Left forelimb (tissue), 1 donor: Measurements from ENCODE around the gene CZIB.
"Not testable (repeated sequence)": the region's sequence is repeated elsewhere in the genome, so short reads cannot be mapped to it uniquely, and the experiment has no call there.

Experiments used
- DNase-seq: peaks from one replicate; pipeline ENCODE4 v3.0.0-alpha.2; 2018; ENCODE audit warnings: low spot score

Gene CZIB

GRCh38 chr1:53238197-53239155 is 18.0 kb upstream of the CZIB start, which contains the start of gene MAGOH:
Gene MAGOH (minus strand): TSS chr1:53238518. CDS start chr1:53238448, 70 bp downstream.
- peak; percentile 98 for DNase-seq

GRCh38 chr1:53237638-53238037 is 17.2 kb upstream of the CZIB start:
- no peak for DNase-seq

DNA sequence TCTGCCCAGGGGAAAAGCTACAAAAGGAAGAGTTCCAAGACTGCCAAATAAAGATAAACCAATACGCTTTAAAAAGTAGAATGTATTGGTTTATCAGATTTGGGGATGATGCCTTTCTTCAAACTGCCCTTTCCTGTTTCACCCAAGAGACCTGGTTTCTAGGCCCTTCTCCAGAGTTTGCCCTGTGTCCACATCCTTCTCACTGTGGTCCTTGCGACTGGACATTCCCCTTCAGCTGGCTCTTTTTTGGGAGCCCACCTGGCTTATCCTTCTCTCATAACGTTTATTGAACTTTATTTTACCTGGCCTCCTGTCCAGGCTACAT is 490 bp upstream of the CZIB start:
- DNase-seq: no peak

- DNase-seq: no peak
These were observed 723 bp downstream of the CZIB start for GRCh38 chr1:53219711-53220110.

DNA sequence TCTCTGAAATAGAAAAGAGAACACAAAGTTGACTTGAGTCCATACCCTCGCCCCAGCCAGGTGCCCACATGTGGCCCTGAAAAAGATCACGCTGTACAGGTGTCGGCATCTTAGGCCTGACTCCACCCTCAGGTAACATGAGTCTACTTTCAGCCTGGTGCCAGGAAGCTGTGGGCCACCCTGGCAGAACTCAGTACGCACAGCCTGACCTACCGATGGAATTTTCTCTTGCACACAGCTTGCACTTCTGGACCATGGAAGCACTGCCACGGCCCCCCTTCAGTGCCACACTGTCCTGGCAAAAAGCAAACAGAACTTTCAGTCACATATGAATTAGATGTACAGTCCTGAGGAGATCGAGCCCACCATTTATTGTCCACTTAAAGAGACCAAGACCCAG is 2.2 kb downstream of the CZIB start:
- no peak for DNase-seq

- no peak for DNase-seq
These were observed 6.0 kb downstream of the CZIB start for GRCh38 chr1:53214376-53214940.

DNA sequence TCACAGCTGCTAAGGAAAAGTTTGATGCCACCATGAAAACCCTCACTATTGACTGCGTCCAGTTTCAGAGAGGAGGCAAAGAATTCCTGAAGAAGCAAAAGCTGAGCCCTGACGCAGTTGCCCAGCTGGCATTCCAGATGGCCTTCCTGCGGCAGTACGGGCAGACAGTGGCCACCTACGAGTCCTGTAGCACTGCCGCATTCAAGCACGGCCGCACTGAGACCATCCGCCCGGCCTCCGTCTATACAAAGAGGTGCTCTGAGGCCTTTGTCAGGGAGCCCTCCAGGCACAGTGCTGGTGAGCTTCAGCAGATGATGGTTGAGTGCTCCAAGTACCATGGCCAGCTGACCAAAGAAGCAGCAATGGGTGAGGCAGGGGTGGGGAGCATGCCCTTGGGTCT is 9.5 kb downstream of the CZIB start:
- no peak for DNase-seq

GRCh38 chr1:53210352-53210751 is 10.1 kb downstream of the CZIB start:
- DNase-seq: no peak

GRCh38 chr1:53207726-53208125 is 12.7 kb downstream of the CZIB start:
- DNase-seq: no peak

GRCh38 chr1:53206735-53207379 is 13.6 kb downstream of the CZIB start:
- DNase-seq: no peak

- not testable (repeated sequence) for DNase-seq
These were observed 14.2 kb downstream of the CZIB start for GRCh38 chr1:53206083-53206685.

DNA sequence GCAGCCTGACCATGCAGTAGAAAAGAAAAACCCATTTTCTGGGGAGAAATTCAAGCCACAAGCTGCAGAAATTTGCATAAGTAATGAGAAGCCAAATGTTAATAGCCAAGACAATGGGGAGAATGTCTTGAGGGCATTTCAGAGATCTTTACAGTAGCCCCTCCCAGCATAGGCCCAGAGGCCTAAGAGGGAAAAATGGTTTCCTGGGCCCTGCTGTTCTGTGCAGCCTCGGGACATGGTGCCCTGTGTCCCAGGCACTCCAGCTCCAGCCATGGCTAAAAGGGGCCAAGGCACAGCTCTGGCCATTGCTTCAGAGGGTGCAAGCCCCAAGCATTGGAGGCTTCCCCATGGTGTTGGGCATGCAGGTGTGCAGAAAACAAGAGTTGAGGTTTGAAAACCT is 14.9 kb downstream of the CZIB start:
- DNase-seq: not testable (repeated sequence)

- DNase-seq: no peak
These were observed 17.0 kb downstream of the CZIB start for GRCh38 chr1:53203466-53203865.

DNA sequence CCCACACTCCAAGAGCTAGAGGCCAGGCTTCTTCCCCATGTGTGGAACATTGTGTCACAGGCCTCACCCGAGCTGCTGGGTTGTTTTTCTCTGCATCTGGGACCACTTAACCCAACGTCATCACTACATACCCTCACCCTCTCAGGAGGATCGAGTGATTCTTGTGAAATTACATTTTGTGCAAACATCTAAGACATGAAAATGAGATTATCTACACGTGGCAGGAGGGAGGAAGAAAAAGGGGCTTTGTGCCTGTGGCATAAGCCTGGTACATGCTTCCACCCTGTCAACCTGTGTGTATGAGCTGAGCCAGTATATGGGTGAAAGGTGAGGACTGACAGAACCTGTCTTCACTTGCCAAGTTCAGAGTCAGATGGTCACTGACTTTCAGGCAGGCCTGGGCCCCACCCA is 22.2 kb downstream of the CZIB start:
- peak; percentile 15 for DNase-seq

DNA sequence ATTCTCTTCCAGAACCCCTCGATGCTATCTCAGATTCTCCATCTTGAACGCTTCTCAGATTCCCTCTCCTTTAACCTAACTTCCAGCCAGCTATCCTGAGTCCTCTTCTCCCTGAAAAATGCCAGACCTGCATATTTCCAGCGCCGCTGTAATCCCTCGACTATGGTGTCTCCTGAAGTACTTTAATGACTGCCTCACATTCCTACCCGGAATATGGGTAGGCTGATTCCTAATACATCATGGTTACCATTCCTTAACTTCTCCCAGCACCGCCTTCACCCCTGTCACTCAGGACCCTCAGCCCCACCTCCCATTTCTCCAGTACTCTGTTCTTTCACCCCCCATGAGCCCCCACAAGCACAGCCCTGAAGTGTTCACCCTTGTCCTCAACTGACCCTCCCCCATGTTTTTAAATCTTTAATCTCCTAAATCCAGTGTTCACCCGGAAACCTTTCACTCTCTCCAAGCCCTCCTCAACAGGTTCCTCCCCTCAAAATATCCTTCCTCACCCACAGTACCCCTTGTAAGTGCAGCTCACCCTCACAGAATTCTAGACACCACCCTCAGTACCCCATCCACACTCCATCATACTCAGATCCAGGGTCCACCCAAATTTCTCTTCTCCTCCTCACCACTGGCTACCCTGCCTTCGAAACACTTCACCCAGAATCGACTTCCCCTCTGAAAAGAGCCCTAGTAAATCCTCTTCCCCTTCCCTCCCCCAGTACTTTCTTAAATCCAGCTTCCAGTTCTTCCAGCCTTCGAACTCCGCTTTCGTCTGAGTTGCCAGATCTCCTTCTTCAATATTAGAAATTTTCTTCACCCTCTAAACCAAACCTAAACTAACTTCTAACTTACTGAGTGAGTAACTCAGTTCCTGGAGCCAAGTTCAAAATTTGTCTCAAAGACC is 22.9 kb downstream of the CZIB start:
- DNase-seq: peak; percentile 63

- DNase-seq: peak; percentile 91
These were observed 23.7 kb downstream of the CZIB start, which contains the start of gene CPT2 for GRCh38 chr1:53196485-53197290. Gene CPT2 (plus strand): TSS chr1:53196824. CDS start chr1:53196944, 120 bp downstream.

DNA sequence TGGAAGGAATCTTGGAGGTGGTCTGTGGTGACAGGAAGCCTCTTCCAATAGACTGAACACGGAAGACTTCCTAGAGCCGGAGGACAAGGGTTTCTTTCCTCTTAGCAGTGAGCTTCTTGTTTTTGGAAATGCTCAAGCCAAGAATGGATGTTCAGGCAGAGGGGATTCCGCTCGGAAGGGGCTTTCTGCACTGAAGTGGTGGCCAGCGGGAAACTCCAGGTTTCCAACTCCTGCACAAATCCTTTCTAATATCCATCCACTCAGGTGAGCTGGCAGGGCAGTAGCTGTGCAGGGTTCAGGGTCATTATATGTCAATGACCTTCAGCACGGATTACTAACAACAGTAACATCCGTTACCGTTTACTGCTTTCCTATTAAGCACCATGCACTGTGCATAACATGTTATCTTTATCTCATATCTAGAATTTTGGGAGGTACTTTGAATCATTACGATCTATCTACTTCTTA is 24.4 kb downstream of the CZIB start:
- peak; percentile 57 for DNase-seq

DNA sequence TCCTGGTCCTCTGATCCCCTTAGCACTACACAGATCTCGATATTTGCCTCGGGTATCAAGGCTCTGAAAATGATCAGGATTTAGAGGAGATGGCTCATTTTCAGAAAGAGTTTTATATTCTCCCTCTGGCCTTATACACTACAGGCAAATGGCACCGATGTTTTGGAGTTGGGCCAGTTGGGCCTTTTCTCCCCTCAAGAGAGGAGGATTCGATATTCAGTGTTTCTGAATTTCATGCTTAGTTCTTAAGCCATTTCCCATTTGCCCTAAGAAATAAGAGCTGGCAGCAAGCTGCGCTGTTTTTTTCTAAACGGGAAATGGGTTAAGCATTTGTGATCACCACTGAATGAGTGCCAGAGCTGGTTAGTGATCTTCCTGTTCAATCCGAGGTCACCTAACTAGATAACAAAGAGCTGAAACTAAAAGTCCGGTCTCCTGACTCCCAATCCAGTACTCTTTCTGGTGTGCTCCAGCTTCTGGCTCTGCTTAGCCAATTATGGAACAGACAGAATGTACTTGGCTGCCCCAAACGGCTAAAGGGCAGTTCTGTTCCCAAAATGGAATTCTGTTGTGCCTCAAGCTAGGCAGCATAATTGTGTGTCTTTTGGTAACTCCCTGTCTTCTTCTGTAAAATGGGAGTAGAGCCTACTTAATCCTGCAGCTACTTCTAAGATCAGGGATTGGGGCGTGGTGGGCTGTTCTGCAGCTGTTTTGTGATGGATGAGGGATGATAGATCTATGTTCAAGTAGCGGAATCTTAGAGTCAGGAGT is 25.0 kb downstream of the CZIB start:
- peak; percentile 52 for DNase-seq

DNA sequence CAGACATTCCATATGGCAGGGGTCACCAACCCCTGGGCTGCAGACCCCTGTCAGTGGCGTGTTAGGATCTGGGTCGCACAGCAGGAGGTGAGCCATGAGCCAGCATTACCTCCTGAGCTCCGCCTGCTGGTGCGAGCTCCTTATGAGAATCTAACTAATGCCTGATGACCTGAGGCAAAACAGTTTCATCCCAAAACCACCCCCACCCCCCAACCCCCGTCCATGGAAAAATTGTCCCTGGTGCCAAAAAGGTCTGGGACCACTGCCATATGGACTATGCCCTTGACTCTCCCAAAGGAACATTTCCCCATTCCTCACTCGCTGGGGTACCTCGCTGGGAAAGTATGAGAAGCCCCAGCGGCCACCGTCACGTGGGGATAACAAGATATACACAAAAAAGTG is 30.2 kb downstream of the CZIB start:
- DNase-seq: no peak

GRCh38 chr1:53189061-53189460 is 31.4 kb downstream of the CZIB start:
- no peak for DNase-seq
